NK-92 (cell line): ENCODE results near the gene FAM13A.
"Not testable (repeated sequence)": the region's sequence is repeated elsewhere in the genome, so short reads cannot be mapped to it uniquely, and the experiment has no call there.

Source experiments
- DNase-seq: peaks from one replicate; lab custom pipeline; 2025; ENCODE audit not compliant: unreplicated experiment; lab: John Stamatoyannopoulos, UW

The FAM13A gene

DNA sequence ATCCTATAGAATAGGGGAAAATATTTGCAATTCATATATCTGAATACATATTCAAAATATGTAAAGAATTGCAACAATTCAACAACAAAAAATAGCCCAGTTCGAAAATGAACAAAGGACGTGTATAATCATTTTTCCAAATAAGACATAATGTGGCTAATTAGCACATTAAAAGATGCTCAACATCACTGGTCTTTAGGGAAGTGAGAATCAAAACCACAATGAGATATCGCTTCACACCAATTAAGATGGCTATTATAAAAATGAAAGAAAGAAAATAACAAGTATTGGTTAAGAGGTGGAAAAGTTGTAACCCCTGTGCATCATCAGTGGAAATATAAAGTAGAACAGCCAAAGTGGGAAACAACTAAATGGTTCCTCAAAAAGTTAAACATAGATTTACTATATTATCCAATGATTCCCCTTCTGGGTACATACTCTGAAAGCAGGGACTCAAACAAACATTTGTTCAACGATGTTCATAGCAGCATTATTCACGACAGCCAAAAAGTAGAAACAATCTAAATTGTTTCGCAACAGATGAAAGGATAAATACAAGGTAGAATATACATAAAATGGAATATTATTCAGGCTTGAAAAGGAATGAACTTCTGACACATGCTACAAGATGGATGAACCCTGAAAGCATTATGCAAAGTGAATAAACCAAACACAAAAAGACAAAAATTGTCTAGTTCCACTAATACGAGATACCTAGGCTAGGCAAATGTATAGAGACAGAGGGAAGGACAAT is 12.7 kb downstream of the FAM13A start:
- no peak for DNase-seq

DNA sequence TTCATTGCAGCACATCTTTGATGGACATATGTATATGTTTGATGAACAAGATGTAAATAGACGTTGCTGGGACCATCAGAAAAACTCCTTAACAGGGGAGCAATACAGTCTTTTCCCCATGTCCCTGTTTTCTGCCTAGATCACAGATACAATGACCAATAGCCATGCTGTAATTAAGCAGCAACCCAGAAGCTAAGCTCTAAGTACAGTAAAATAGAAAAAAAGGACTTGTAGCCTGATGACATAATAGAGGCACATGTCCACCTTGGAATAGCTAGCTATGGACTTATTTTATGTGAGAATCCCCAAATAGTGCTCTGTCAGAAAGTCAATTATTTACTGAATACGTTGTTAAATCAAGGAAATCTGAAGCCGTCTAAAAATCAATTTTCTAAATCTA is 14.9 kb downstream of the FAM13A start:
- no peak for DNase-seq

DNA sequence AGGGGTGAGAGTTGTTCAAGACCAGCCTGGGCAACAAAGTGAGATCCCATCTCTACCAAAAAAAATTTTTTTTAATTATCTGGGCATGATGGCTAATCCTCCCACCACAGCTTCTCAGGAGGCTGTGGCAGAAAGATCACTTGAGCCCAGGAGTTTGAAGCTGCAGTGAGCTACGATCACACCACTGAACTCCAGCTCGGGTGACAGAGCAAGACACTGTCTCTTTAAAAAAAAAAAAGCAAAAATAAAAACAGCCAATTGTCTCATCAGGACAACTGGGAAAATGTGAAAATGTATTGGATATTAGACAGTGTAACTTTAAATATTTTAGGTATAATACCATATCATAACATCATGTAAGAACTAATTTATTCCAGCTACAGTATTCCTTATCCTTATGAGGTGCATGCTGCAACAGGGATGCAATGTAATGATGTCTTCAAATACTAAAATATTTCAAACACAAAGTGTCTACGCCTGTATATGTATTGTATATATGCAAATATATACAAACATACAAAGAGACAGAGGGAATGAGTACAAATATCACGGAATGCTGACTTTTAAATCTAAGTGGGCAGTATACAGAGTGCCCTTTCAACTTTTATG is 17.2 kb downstream of the FAM13A start:
- DNase-seq, result no peak

GRCh38 chr4:89036535-89036934 is 20.4 kb downstream of the FAM13A start:
- DNase-seq, result no peak

GRCh38 chr4:89031272-89031671 is 25.7 kb downstream of the FAM13A start:
- no peak for DNase-seq

DNA sequence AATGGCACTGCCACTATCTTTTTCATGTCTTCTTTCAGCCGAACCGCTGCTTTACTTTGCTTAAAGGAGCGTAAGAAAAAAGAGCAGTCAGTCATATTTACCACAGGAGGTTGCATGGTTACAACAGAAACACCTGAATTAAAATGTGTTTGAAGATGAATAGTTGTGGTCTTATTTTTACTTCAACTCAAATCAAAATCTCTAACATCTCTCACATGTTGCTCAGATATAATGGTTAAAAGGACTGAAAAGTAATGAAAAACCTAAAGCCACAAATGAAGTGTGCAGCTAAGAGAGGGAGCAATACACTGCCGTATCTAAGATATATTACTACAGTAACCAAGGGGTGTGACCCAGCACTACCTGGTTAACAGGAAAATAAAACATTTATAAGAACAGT is 27.4 kb downstream of the FAM13A start:
- no peak for DNase-seq

DNA sequence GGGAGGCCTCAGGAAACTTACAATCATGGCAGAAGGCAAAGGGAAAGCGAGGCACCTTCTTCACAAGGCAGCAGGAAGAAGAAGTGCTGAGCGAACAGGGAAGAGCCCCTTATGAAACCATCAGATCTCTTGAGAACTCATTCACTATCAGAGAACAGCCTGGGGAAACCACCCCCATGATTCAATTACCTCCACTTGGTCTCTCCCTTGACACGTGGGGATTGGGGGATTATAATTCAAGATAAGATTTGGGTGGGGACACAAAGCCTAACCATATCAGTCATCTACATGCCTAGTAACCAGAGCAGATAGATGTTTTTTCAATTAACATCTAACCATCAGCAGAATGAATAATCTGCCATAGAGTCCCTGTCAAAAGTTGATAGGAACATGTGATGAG is 30.4 kb downstream of the FAM13A start:
- DNase-seq, result no peak

DNA sequence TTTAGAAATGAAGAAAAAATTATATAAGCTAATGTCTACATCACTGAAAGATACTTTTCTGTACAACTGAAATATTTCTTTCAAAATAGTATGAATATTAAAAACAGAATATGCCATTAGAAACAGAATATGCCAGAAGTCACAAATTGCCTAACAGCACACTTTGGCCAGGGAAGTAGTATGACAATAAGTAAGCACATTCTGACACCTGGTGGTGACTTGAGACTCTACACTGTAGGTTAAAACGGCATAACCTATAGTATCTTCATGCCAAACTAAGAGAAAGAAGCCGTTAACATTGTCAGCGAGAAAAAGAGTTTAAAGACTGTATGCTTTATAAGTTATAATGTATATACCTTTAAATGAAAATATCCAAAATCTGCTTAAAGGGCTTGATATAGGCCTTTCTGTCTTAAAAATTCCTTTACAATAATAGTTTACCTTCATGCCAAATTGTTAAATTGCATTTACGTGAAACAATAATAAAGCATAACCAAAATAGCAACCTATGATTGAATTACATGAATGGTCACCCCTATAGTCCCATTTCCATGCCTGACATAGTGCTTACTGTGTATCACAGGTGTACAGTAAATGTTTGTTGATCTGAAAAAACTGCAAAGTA is 32.8 kb downstream of the FAM13A start:
- DNase-seq, result no peak

- DNase-seq, result no peak
These were observed 33.8 kb downstream of the FAM13A start for GRCh38 chr4:89023140-89023539.

DNA sequence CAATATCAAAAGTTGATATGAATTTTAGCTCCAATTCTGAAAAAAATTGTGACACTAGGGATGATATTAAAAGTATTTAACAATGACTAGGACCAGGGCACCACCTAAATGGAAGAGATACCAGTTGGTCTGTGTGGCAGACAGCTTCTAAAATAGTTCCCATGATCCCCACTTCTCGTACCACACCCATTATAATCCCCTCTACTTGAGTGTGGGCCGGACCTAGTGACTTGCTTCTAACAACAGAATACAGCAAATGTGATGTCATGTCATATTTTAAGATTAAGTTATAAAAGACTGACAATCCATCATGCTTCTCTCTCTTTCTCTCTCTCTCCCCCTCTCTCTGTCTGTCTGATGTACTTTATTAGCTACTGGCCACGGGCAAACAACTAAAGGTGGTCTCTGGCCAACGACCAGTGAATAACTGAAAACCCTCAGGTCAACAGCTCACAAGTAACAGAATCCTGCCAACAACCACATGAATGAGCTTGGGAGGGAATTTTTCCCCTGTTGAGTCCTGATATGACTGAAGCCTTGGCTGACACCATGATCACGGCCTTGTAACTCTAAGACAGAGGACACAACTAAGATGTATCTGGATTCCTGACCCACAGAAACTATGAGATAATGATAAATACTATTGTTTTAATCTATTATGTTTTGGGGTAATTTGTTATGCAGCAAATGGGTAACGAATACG is 34.4 kb downstream of the FAM13A start:
- DNase-seq, result no peak

DNA sequence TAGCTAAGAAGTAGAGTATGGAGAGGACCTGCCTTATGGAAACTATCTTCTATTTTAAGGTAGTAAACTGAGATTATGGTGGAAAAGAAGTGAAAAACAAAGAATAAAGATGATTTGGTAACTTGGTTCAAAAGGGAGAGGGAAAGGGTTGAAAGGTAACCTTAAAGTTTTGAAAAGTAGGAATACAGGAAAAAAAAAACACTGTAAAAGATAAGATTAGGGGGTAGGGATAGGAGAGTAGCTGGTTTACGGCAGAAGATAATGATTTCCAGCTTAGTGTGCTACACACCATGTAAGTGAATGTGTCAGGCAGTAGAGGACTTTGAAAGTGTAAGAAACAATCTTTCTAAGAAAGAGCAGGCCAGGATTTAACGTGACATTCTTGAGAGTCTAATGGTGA is 35.3 kb downstream of the FAM13A start:
- DNase-seq, result no peak

DNA sequence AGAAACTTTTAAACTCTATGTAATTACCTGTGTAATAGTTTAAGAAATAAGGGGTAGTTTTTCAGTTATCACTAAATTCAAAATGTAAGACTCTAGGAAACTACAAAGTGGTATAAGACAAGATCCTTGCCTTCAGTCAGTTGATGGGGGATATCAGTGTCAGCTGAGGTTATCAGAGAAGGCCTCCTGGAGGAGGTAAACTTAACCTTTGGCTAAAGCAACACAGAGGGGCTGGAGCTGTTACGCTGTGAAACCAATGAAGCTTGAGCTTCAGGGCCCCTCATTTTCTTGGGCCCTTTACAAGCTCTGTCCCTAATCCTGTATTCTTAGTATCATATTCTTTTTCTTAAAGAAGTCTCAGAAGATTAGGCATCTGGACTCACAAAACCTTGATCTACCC is 35.9 kb downstream of the FAM13A start:
- no peak for DNase-seq

GRCh38 chr4:89014897-89015296 is 42.1 kb downstream of the FAM13A start:
- DNase-seq, result not testable (repeated sequence)

- no peak for DNase-seq
These were observed 47.1 kb downstream of the FAM13A start for GRCh38 chr4:89009761-89010369.

GRCh38 chr4:89009115-89009514 is 47.9 kb downstream of the FAM13A start:
- DNase-seq, result no peak

DNA sequence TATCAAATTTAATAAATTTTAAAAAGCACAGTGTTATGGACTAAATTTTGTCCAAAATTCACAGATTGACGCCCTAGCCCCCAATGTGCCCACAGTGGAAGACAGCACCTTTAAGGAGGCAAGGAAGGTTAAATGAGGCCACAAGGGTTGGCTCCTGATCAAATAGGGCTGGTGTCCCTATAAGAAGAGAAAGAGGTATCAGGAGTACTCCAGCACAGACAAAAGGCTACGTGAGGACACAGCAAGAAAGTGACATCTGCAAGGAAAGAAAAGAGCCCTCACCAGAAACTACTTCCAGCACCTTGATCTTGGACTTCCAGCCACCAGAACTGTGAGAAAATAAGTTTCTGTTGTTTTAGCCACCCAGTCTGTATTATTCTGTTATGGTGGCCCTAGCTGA is 48.8 kb downstream of the FAM13A start:
- no peak for DNase-seq

DNA sequence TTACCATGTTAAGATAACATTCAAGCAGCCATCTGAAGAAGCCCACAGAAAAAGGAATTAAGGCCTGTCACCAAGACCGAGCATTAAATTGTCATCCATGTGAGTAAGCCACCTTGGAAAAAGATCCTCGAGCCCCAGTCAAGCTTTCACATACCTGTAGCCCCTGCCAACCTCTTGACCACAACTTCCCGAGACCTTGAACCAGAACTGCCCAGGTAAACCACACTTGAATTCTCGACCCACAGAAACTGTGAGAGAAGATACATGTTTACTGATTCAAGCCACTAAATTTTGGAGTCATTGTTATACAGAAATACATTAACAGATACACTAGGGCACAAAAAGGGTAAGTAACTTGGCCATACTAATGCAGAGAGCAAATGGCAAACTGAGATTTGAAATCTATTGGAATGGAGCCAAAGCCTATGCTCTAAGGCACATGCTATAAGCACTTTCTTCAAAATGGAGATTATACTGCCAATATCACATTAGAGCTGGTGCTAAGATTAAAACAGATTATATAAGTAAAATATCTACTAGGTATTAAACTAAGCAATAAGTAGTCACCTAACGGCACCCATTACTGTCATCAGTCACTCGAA is 49.5 kb downstream of the FAM13A start:
- DNase-seq, result no peak

DNA sequence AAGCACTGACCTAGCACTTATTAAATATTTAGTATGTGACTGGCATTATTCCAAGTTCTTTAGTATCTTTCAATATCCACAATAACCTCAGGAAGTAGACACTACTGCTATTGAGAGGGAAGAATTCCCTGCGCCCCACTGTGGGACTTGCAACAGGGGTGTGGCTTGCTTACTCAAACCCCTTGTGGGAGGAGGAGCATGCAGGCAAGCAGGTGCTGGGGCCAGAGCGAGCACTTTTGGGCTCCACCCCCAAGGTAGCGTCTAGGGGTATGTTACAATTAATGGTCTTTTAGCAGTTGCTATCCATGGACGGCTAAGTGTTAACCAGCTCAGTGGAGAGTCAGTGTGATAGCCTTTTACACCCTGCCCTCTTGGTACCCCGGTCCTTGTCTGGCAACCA is 50.7 kb downstream of the FAM13A start:
- DNase-seq, result no peak

DNA sequence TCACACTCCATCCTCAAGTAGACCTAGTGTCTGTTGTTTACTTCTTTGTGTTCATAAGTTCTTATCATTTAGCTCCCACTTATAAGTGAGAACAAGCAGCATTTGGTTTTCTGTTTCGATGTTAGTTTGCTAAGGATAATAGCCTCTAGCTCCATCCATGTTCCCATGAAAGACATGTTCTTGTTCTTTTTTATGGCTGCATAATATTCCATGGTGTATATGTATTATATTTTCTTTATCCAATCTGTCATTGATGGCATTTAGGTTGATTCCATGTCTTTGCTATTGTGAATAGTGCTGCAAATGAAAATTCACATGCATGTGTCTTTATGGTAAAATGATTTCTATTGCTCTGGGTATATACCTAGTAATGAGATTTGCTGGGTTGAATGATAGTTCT is 51.9 kb downstream of the FAM13A start:
- DNase-seq, result not testable (repeated sequence)

DNA sequence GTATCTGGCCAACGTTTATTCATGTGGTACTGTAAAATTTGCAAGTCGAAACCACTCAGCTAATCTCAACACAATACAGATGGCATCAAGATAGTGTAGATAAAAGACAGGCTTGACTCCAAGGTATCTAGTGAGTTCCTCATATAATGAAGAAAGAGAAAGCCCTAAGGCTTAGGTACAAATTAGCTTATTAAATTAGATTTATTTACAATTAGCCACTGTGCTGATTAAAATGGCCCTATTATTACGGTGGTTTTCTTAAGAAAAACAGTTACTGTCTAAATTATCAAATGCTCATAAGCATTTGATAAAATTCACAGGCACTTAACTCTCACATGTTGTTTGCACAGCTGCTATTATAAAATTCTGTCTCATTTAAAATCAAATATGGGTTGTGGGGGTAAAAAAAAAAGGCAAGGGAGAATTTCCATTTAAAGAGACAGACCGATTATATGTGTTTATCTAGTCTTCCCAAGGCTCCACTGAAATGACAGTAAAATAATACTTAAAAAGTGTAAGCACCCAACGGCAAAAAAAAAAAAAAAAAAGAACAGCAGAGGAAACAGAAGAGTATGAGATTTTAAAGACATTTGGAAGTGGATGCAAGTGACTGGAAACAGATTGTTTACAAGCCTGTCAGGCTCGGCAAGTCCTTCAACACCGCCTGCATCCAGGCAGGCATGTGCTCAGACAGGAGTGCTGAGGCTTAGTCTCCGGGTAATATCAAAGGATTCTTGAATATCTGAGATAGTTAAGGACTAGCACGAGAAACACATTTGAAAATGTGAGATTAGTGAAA is 55.1 kb downstream of the FAM13A start:
- DNase-seq, result no peak
